Measurements from ENCODE around the gene SH2D1B.

Gene SH2D1B

DNA sequence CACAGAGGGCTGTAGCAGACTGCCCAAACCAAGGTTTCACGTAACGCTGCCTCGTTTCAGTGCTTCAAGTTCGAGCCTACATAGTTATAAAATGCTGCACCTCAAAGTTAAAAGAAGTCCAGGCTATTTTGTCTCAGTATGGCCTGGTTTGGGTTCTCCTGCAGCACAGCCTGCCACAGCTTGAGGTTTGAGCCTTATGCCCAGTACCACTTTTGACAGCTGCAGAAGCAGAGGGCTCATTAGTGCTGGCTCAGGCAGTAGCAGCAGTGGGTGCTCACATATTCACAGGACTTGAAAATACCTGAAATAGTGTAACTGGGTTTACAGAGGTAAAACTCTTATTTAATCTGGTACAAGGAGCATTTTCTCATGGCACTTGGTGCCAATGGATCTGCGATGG, 50.6 kb downstream of the SH2D1B start:
- Histone ChIP-seq H2BK15ac (ENCODE audit: low read depth, poor library complexity, severe bottlenecking) (no peak overlapping the region), H3K4me1 (ENCODE audit: control insufficient read depth, insufficient read depth, low read depth, low read length) (peaks cover 9% of the 10 kb centered on the region), H3K4me2 (ENCODE audit: low read length, poor library complexity, severe bottlenecking) (no peak overlapping the region), H2BK5ac (ENCODE audit: low read depth, low read length, poor library complexity, severe bottlenecking) (no peak overlapping the region), H2AFZ (ENCODE audit: low read depth, low read length) (no peak overlapping the region), H3K36me3 (ENCODE audit: control insufficient read depth in 1 of 2, insufficient read depth in 2 of 2, low read depth in 1 of 2, low read length in 2 of 2) (peaks cover 0 to 10% of the 10 kb centered on the region in 2 experiments), H3K9ac (ENCODE audit: low read length) (no peak overlapping the region), H3K4me3 (ENCODE audit: insufficient read depth in 1 of 2, low read depth in 1 of 2, low read length in 2 of 2) (no peak overlapping the region), H3K23ac (ENCODE audit: low read length in 2 of 2) (no peak overlapping the region), H3K27me3 (ENCODE audit: control insufficient read depth in 1 of 2, insufficient read depth in 1 of 2, low read length in 2 of 2) (peaks cover 0 to 34% of the 10 kb centered on the region in 2 experiments), H2BK120ac (ENCODE audit: low read depth, low read length) (no peak overlapping the region), H3K14ac (ENCODE audit: low read length in 2 of 2) (no peak overlapping the region), H2AK5ac (ENCODE audit: low read length, severe bottlenecking) (no peak overlapping the region), H2BK12ac (ENCODE audit: low read length in 2 of 2) (no peak overlapping the region), H3K9me3 (ENCODE audit: control insufficient read depth, low read length) (no peaks in the 10 kb centered on the region), H3K79me1 (replicated peaks; ENCODE audit: low read length, poor library complexity, severe bottlenecking) (no peaks in the 10 kb centered on the region), H4K8ac (ENCODE audit: low read length) (no peak overlapping the region), H3K27ac (ENCODE audit: low read length, poor library complexity, severe bottlenecking) (no peak overlapping the region), H3K18ac (ENCODE audit: low read depth in 1 of 2, low read length in 2 of 2) (no peak overlapping the region), H3K4ac (ENCODE audit: low read depth in 1 of 2, low read length in 2 of 2) (no peak overlapping the region), H4K91ac (ENCODE audit: low read length) (no peak overlapping the region)
- DNase-seq, result no peak
- WGBS, result 96% methylated on average over 5 of the region's 5 CpGs

DNA sequence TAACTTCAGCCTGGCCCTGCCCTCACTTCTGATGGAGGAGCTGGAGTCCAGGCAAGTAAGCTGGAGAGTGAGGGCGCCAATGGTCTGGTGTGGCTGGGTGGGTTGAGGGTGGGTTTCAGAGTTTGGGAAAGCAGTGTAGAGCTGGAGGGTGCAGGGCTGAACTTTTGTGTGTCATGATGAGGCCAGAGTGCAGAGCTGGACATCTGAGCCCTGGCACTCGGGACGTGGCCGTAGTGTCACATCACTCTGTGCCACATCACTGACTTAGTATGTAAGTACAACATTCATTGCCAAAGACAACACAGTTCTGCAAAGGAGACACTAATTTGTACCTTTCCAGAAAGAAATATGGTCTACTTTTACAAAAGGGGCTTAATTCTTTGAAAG, 51.1 kb downstream of the SH2D1B start:
- peaks cover 9% of the 10 kb centered on the region for H3K4me1 ChIP-seq (ENCODE audit: control insufficient read depth, insufficient read depth, low read depth, low read length)
- H3K18ac ChIP-seq (ENCODE audit: low read depth in 1 of 2, low read length in 2 of 2), result no peak overlapping the region
- no peak overlapping the region for H4K91ac ChIP-seq (ENCODE audit: low read length)
- H3K9me3 ChIP-seq (ENCODE audit: control insufficient read depth, low read length), result no peaks in the 10 kb centered on the region
- H2BK5ac ChIP-seq (ENCODE audit: low read depth, low read length, poor library complexity, severe bottlenecking), result no peak overlapping the region
- H3K36me3 ChIP-seq (ENCODE audit: control insufficient read depth in 1 of 2, insufficient read depth in 2 of 2, low read depth in 1 of 2, low read length in 2 of 2), result peaks cover 0 to 10% of the 10 kb centered on the region in 2 experiments
- H3K27ac ChIP-seq (ENCODE audit: low read length, poor library complexity, severe bottlenecking), result no peak overlapping the region
- H2BK12ac ChIP-seq (ENCODE audit: low read length in 2 of 2), result no peak overlapping the region
- no peak for DNase-seq
- no peak overlapping the region for H3K9ac ChIP-seq (ENCODE audit: low read length)
- H3K4ac ChIP-seq (ENCODE audit: low read depth in 1 of 2, low read length in 2 of 2), result no peak overlapping the region
- no peak overlapping the region for H2AK5ac ChIP-seq (ENCODE audit: low read length, severe bottlenecking)
- H3K27me3 ChIP-seq (ENCODE audit: control insufficient read depth in 1 of 2, insufficient read depth in 1 of 2, low read length in 2 of 2), result peaks cover 0 to 29% of the 10 kb centered on the region in 2 experiments
- H2AFZ ChIP-seq (ENCODE audit: low read depth, low read length), result no peak overlapping the region
- no peak overlapping the region for H3K23ac ChIP-seq (ENCODE audit: low read length in 2 of 2)
- H2BK120ac ChIP-seq (ENCODE audit: low read depth, low read length), result no peak overlapping the region
- 100% methylated on average over 1 of the region's 4 CpGs for WGBS
- no peak overlapping the region for H2BK15ac ChIP-seq (ENCODE audit: low read depth, poor library complexity, severe bottlenecking)
- H3K4me3 ChIP-seq (ENCODE audit: insufficient read depth in 1 of 2, low read depth in 1 of 2, low read length in 2 of 2), result no peak overlapping the region
- no peak overlapping the region for H4K8ac ChIP-seq (ENCODE audit: low read length)
- no peaks in the 10 kb centered on the region for H3K79me1 ChIP-seq (replicated peaks; ENCODE audit: low read length, poor library complexity, severe bottlenecking)
- no peak overlapping the region for H3K4me2 ChIP-seq (ENCODE audit: low read length, poor library complexity, severe bottlenecking)
- no peak overlapping the region for H3K14ac ChIP-seq (ENCODE audit: low read length in 2 of 2)

DNA sequence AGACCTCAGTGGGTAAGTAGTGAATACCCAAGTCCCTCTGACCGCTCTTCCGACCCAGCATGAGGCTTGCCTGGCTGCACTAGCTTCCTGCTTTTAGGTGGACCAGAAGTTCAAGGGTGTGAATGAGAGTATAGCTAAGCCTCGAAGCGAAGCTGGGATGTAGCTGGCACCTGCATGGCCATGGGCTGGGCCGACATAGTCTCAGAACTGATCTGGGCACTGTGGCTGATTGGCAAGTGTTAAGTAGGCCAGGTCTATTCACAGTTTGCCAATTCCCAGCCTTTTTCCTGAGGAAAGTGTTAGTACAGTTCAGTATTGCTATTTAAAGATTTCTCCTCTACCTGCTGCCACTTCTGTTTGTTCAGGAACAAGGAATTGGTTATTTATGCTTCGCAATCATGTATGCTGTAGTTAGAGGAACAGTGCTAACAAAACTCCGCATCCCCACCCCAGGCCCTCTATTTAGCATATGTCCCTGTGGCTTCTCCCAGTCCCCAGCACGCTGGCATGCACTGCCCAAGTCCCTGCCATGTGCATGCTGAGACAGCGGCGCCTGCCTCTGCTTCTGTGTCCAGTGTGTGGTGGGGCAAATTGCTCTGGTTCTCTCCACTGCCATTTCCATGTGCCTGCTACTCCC, 51.6 kb downstream of the SH2D1B start:
- no peak overlapping the region for H2BK5ac ChIP-seq (ENCODE audit: low read depth, low read length, poor library complexity, severe bottlenecking)
- H2AFZ ChIP-seq (ENCODE audit: low read depth, low read length), result no peak overlapping the region
- no peak overlapping the region for H2BK12ac ChIP-seq (ENCODE audit: low read length in 2 of 2)
- no peaks in the 10 kb centered on the region for H3K9me3 ChIP-seq (ENCODE audit: control insufficient read depth, low read length)
- H2AK5ac ChIP-seq (ENCODE audit: low read length, severe bottlenecking), result no peak overlapping the region
- H3K36me3 ChIP-seq (ENCODE audit: control insufficient read depth in 1 of 2, insufficient read depth in 2 of 2, low read depth in 1 of 2, low read length in 2 of 2), result peaks cover 0 to 10% of the 10 kb centered on the region in 2 experiments
- no peak overlapping the region for H3K4me3 ChIP-seq (ENCODE audit: insufficient read depth in 1 of 2, low read depth in 1 of 2, low read length in 2 of 2)
- no peaks in the 10 kb centered on the region for H3K79me1 ChIP-seq (replicated peaks; ENCODE audit: low read length, poor library complexity, severe bottlenecking)
- no peak overlapping the region for H3K9ac ChIP-seq (ENCODE audit: low read length)
- peaks cover 0 to 24% of the 10 kb centered on the region in 2 experiments for H3K27me3 ChIP-seq (ENCODE audit: control insufficient read depth in 1 of 2, insufficient read depth in 1 of 2, low read length in 2 of 2)
- no peak overlapping the region for H4K91ac ChIP-seq (ENCODE audit: low read length)
- H3K4me2 ChIP-seq (ENCODE audit: low read length, poor library complexity, severe bottlenecking), result no peak overlapping the region
- H2BK120ac ChIP-seq (ENCODE audit: low read depth, low read length), result no peak overlapping the region
- H3K14ac ChIP-seq (ENCODE audit: low read length in 2 of 2), result no peak overlapping the region
- no peak overlapping the region for H3K27ac ChIP-seq (ENCODE audit: low read length, poor library complexity, severe bottlenecking)
- no peak for DNase-seq
- H2BK15ac ChIP-seq (ENCODE audit: low read depth, poor library complexity, severe bottlenecking), result no peak overlapping the region
- no peak overlapping the region for H3K23ac ChIP-seq (ENCODE audit: low read length in 2 of 2)
- H3K18ac ChIP-seq (ENCODE audit: low read depth in 1 of 2, low read length in 2 of 2), result no peak overlapping the region
- H3K4ac ChIP-seq (ENCODE audit: low read depth in 1 of 2, low read length in 2 of 2), result no peak overlapping the region
- H3K4me1 ChIP-seq (ENCODE audit: control insufficient read depth, insufficient read depth, low read depth, low read length), result peaks cover 9% of the 10 kb centered on the region
- 98% methylated on average over 10 of the region's 10 CpGs for WGBS
- no peak overlapping the region for H4K8ac ChIP-seq (ENCODE audit: low read length)

GRCh38 chr1:162359523-162360236, 52.3 kb downstream of the SH2D1B start:
- Histone ChIP-seq H3K4me1 (ENCODE audit: control insufficient read depth, insufficient read depth, low read depth, low read length) (peaks cover 6% of the 10 kb centered on the region), H3K9me3 (ENCODE audit: control insufficient read depth, low read length) (no peaks in the 10 kb centered on the region), H2BK15ac (ENCODE audit: low read depth, poor library complexity, severe bottlenecking) (no peak overlapping the region), H2AFZ (ENCODE audit: low read depth, low read length) (no peak overlapping the region), H3K27me3 (ENCODE audit: control insufficient read depth in 1 of 2, insufficient read depth in 1 of 2, low read length in 2 of 2) (peaks cover 0 to 24% of the 10 kb centered on the region in 2 experiments), H3K18ac (ENCODE audit: low read depth in 1 of 2, low read length in 2 of 2) (no peak overlapping the region), H3K9ac (ENCODE audit: low read length) (no peak overlapping the region), H3K14ac (ENCODE audit: low read length in 2 of 2) (no peak overlapping the region), H3K27ac (ENCODE audit: low read length, poor library complexity, severe bottlenecking) (no peak overlapping the region), H2BK120ac (ENCODE audit: low read depth, low read length) (no peak overlapping the region), H4K8ac (ENCODE audit: low read length) (no peak overlapping the region), H2AK5ac (ENCODE audit: low read length, severe bottlenecking) (no peak overlapping the region), H3K4ac (ENCODE audit: low read depth in 1 of 2, low read length in 2 of 2) (no peak overlapping the region), H2BK5ac (ENCODE audit: low read depth, low read length, poor library complexity, severe bottlenecking) (no peak overlapping the region), H3K4me2 (ENCODE audit: low read length, poor library complexity, severe bottlenecking) (no peak overlapping the region), H3K36me3 (ENCODE audit: control insufficient read depth in 1 of 2, insufficient read depth in 2 of 2, low read depth in 1 of 2, low read length in 2 of 2) (peaks cover 0 to 10% of the 10 kb centered on the region in 2 experiments), H2BK12ac (ENCODE audit: low read length in 2 of 2) (no peak overlapping the region), H3K23ac (ENCODE audit: low read length in 2 of 2) (no peak overlapping the region), H3K79me1 (replicated peaks; ENCODE audit: low read length, poor library complexity, severe bottlenecking) (no peaks in the 10 kb centered on the region), H3K4me3 (ENCODE audit: insufficient read depth in 1 of 2, low read depth in 1 of 2, low read length in 2 of 2) (no peak overlapping the region), H4K91ac (ENCODE audit: low read length) (no peak overlapping the region)
- no peak for DNase-seq
- 85% methylated on average over 9 of the region's 10 CpGs for WGBS
